ENCODE results near the gene NCKAP5.

DNA sequence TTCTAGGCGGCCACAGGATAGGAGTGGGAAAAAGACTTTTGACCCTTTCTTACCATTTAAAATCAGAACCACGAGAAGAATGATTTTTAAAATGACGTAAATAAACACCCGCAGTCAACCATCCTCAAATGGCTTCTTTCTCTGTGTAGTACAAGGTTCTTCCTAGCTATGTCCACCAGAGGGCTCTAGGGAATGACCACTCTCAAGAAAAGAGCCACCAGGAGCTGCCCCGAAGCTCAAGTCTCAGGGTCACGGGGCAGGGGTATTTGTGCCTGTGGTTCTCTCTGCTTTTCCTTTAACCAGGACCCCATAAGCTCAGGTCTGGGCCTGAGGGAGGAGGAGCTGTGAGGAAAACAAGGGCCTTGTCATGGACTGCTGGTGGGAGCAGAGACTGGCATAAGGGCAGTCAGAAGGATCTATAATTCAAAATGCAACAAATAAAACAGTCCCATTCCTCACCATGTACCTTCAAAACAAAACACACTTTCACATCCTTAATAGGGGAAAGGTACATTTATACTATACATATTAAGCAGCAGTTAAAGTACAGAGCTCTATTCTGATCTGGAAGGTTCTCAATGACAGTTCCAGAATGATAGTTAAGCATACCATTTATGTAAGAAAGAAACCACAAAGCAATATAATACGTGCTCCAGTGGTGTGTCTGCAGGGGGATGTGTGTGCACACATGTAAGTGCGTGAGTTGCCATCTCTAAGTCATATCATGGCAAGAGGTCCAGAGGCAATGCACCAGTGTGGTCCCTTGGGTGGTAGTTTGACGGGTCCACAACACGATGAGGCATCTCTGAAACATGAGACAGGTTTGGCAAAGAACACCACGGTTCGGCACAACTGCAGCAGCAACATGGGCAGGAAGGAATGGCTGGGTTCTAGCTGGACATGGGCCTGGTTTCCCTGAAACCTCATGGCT, 916.9 kb downstream of the NCKAP5 start:
- TF ChIP-seq CEBPB (IDR thresholded peaks at IDR 0.05; ENCODE audit: low read depth, low read length) = no peak
- peak in 2 of 3 experiments; percentile 50 to 59; a peak in 3 of 4 replicates for TF ChIP-seq CTCF (IDR thresholded peaks at IDR 0.05; ENCODE audit: control extremely low read depth in 1 of 3, insufficient read depth in 1 of 3, low read depth in 1 of 3, low read length in 3 of 3)
- TF ChIP-seq YY1 (IDR thresholded peaks at IDR 0.05; ENCODE audit: low read depth, low read length) = no peak
- no peak for TF ChIP-seq POLR2A (IDR thresholded peaks at IDR 0.05; ENCODE audit: control extremely low read depth in 1 of 2, low read depth in 2 of 2, low read length in 2 of 2)
- no peak for TF ChIP-seq CHD1 (IDR thresholded peaks at IDR 0.05; ENCODE audit: low read depth, low read length)
- TF ChIP-seq, protein P1, sequence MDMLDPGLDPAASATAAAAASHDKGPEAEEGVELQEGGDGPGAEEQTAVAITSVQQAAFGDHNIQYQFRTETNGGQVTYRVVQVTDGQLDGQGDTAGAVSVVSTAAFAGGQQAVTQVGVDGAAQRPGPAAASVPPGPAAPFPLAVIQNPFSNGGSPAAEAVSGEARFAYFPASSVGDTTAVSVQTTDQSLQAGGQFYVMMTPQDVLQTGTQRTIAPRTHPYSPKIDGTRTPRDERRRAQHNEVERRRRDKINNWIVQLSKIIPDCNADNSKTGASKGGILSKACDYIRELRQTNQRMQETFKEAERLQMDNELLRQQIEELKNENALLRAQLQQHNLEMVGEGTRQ (IDR thresholded peaks at IDR 0.05; ENCODE audit: low read length) = no peak
- TF ChIP-seq PHF8 (conservative IDR thresholded peaks at IDR 0.05; ENCODE audit: low read depth, low read length) = no peak
